Caco-2 (cell line): ENCODE data around the gene NOL6. TPM values are rescaled to one million over a fixed set of nuclear protein-coding genes. Genes with fewer than 3 reads are reported as not detected.
A peak's percentile ranks its signal among the peaks of the same experiment; 100 is the strongest.

Source experiments
- BruUV-seq: library from RNA; stranded (reverse); fragments of 400-500 nt; replicated peaks from 2 replicates; lab custom pipeline; 2021; lab: Mats Ljungman, UMichigan
- CTCF ChIA-PET: fragments of 300-600 bp; sonication (Branson Sonifier 250); formaldehyde crosslinking; loops from one replicate; lab custom pipeline; 2022; ENCODE audit warnings: antibody characterized with exemption; lab: Charles Lee
- POLR2A ChIA-PET: fragments of 300-600 bp; sonication (Branson Sonifier 250); formaldehyde crosslinking; loops from one replicate; lab custom pipeline; 2022; ENCODE audit warnings: antibody characterized with exemption; lab: Charles Lee
- DNase-seq, 2 experiments: peaks; one replicate each; pipeline versions ENCODE4 v3.0.0 to v3.0.0-alpha.2; 2020 to 2022
- H3K27me3 ChIP-seq: replicated peaks from 2 replicates; pipeline ENCODE4 v1.6.0; 2011; ENCODE audit warnings: low read length; ENCODE audit not compliant: control insufficient read depth, insufficient read depth
- H3K36me3 ChIP-seq: 2 replicates; pipeline ENCODE4 v1.5.1; 2011; ENCODE audit warnings: low read length; ENCODE audit not compliant: control insufficient read depth, insufficient read depth
- H3K4me1 ChIP-seq: fragments of 250-450 bp; sonication (Bioruptor Pico); 2 replicates; pipeline ENCODE4 v1.5.1; 2020; ENCODE audit warnings: mild to moderate bottlenecking
- H3K4me3 ChIP-seq: 2 replicates; pipeline ENCODE4 v1.5.1; 2011; ENCODE audit warnings: low read depth, mild to moderate bottlenecking, control low read depth, low read length
- H3K9me3 ChIP-seq: fragments of 250-450 bp; sonication (Bioruptor Pico); 2 replicates; pipeline ENCODE4 v1.5.1; 2020; ENCODE audit warnings: mild to moderate bottlenecking, moderate library complexity
- H3K27ac Mint-ChIP-seq: one replicate; pipeline ENCODE4 v1.8.0; 2022; ENCODE audit warnings: mixed read lengths; ENCODE audit not compliant: unreplicated experiment
- H3K27me3 Mint-ChIP-seq: one replicate; pipeline ENCODE4 v1.8.0; 2022; ENCODE audit warnings: mixed read lengths; ENCODE audit not compliant: insufficient read depth, unreplicated experiment
- H3K36me3 Mint-ChIP-seq: one replicate; pipeline ENCODE4 v1.8.0; 2022; ENCODE audit warnings: mild to moderate bottlenecking, mixed read lengths; ENCODE audit not compliant: insufficient read depth, unreplicated experiment
- H3K4me1 Mint-ChIP-seq: one replicate; pipeline ENCODE4 v1.8.0; 2022; ENCODE audit warnings: low read depth, mixed read lengths; ENCODE audit not compliant: unreplicated experiment
- H3K4me3 Mint-ChIP-seq: one replicate; pipeline ENCODE4 v1.8.0; 2022; ENCODE audit warnings: mild to moderate bottlenecking, moderate library complexity, mixed read lengths; ENCODE audit not compliant: unreplicated experiment
- H3K9me3 Mint-ChIP-seq: one replicate; pipeline ENCODE4 v1.8.0; 2022; ENCODE audit warnings: mixed read lengths; ENCODE audit not compliant: unreplicated experiment
- CTCF ChIP-seq, 2 experiments: fragments of 200-600 bp in 1 of 2; IDR thresholded peaks; 1 replicate in 1 of 2; 2 replicates in 1 of 2; pipeline versions ENCODE4 v1.5.1 to v1.8.0; 2011 to 2022; ENCODE audit warnings: antibody characterized with exemption in 1 of 2, control low read depth in 1 of 2, inconsistent platforms in 1 of 2, low read depth in 1 of 2, low read length in 1 of 2, mild to moderate bottlenecking in 1 of 2, moderate library complexity in 1 of 2; ENCODE audit not compliant: insufficient read depth in 1 of 2, severe bottlenecking in 1 of 2, unreplicated experiment in 1 of 2
- intact Hi-C: fragments of 100-400 bp; cut with micrococcal nuclease; formaldehyde crosslinking; loops from one replicate; pipeline ENCODE4 v1.10.0; 2022; ENCODE audit not compliant: unreplicated experiment
- microRNA-seq: library from miRNA; unstranded; fragments of <30 nt; microRNA quantifications from one replicate; pipeline ENCODE4 v1.2.0, GENCODE V29; 2022
- total RNA-seq: library from RNA; stranded (reverse); gene quantifications from 2 replicates; pipeline ENCODE4 v1.2.3, GENCODE V29; 2022

NOL6 gene
- total RNA-seq, 1 experiment from 2014 or later, result 47.2 TPM

- Mint-ChIP-seq H3K4me3 (peak overlapping the region; percentile 45), H3K27me3 (no peaks in the 10 kb centered on the region), H3K4me1 (peaks cover 47% of the 10 kb centered on the region), H3K9me3 (no peaks in the 10 kb centered on the region), H3K36me3 (peaks cover 5% of the 10 kb centered on the region), H3K27ac (peak overlapping the region; percentile 89)
- peaks cover 44% of the 10 kb centered on the region for H3K4me1 ChIP-seq
- no peaks in the 10 kb centered on the region for H3K27me3 ChIP-seq
- intact Hi-C loops, result loop anchor here (1.0 to 2.0 kb wide), 6 partner anchors 12 to 186 kb away; no protein-coding TSS in a partner anchor
- H3K36me3 ChIP-seq, result no peaks in the 10 kb centered on the region; the same call in 1 of the 2 replicates
- POLR2A ChIA-PET, result interaction anchor here (1.0 to 1.3 kb wide), 3 partner anchors 10 to 59 kb away, joined by 3 to 9 read pairs (median 4); partner anchors contain the start of genes AQP3 and NOL6
- DNase-seq, result no peak
- BruUV-seq, result no TSS peak
- CTCF ChIA-PET, result interaction anchor here (1.0 to 3.7 kb wide), 11 partner anchors 11 to 92 kb away, joined by 3 to 32 read pairs (median 18); partner anchors contain the start of genes AQP3 and NOL6
- no peak overlapping the region for H3K4me3 ChIP-seq
- H3K9me3 ChIP-seq, result no peaks in the 10 kb centered on the region
- no peak for TF ChIP-seq CTCF (IDR thresholded peaks at IDR 0.05; ENCODE audit: insufficient read depth in 1 of 2, low read depth in 1 of 2, low read length in 1 of 2, severe bottlenecking in 1 of 2, unreplicated experiment in 1 of 2)
Observed at GRCh38 chr9:33414889-33415500, 58.7 kb downstream of the NOL6 start.

DNA sequence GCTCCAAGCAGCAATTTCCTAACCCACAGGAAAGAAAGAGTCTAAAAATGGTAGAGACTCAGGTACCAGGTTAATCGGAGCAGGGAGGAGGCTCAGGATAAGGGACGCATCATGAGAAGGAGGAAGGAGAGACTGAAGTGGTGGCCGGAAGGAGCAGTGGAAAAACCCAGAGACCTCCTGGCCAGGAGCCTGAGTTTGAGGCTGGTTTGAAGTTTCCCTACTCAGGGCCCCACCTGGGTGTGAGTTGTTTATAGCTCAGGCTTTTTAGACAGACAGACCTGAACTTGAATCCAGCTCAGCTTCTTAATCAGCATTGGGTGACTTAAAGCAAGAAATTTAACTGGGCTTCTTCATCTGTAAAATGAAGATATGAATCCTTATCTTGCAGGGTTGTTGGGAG, 59.5 kb downstream of the NOL6 start:
- Mint-ChIP-seq H3K4me3 (no peak overlapping the region), H3K27me3 (no peaks in the 10 kb centered on the region), H3K36me3 (peaks cover 5% of the 10 kb centered on the region), H3K9me3 (no peaks in the 10 kb centered on the region), H3K27ac (peak overlapping the region; percentile 6), H3K4me1 (peaks cover 42% of the 10 kb centered on the region)
- POLR2A ChIA-PET, result no interaction called here
- Histone ChIP-seq H3K36me3 (no peaks in the 10 kb centered on the region; the same call in 1 of the 2 replicates), H3K4me1 (peaks cover 44% of the 10 kb centered on the region), H3K4me3 (no peak overlapping the region), H3K9me3 (no peaks in the 10 kb centered on the region), H3K27me3 (no peaks in the 10 kb centered on the region)
- DNase-seq, result no peak
- intact Hi-C loops, result loop anchor here (2.0 kb wide), 3 partner anchors 23 to 53 kb away; no protein-coding TSS in a partner anchor
- no peak for TF ChIP-seq CTCF (IDR thresholded peaks at IDR 0.05; ENCODE audit: insufficient read depth in 1 of 2, low read depth in 1 of 2, low read length in 1 of 2, severe bottlenecking in 1 of 2, unreplicated experiment in 1 of 2)
- CTCF ChIA-PET, result interaction anchor here (1.0 to 3.7 kb wide), 7 partner anchors 10 to 92 kb away, joined by 3 to 32 read pairs (median 18); partner anchors contain the start of genes AQP3 and NOL6
- BruUV-seq, result no TSS peak

Small RNA genes within 50 kb of the gene (microRNA-seq; reads per million reads assigned to microRNA genes)
- 0.93 reads per million for gene MIR6851

Other genes starting within 250 kb of the NOL6 start
- gene SPINK4, start 233.8 kb downstream of the NOL6 start, total RNA-seq, result 0.97 and 2.1 TPM in 2 replicates
- gene BAG1, start 209.2 kb downstream of the NOL6 start, total RNA-seq, result 51.2 and 62.1 TPM in 2 replicates
- gene CHMP5, start 208.9 kb downstream of the NOL6 start, total RNA-seq, result 52.5 and 58.3 TPM in 2 replicates
- 32.6 TPM in 2 replicates for gene NFX1, start 183.4 kb downstream of the NOL6 start, total RNA-seq
- gene AQP7, start 71.4 kb downstream of the NOL6 start, total RNA-seq, result 2.2 and 2.4 TPM in 2 replicates
- gene AQP3, start 26.3 kb downstream of the NOL6 start, total RNA-seq, result 24.1 and 24.8 TPM in 2 replicates
- gene ANKRD18B, start 50.3 kb upstream of the NOL6 start, total RNA-seq, result 2.2 and 3.9 TPM in 2 replicates